Measurements from ENCODE around the gene KIF5B. TPM values are rescaled to one million over a fixed set of nuclear protein-coding genes. Genes with fewer than 3 reads are reported as not detected.
"Not testable (repeated sequence)": the region's sequence is repeated elsewhere in the genome, so short reads cannot be mapped to it uniquely, and the experiment has no call there.

Gene KIF5B
- total RNA-seq, 1 donor from 2014 or later, result 92.9 TPM

GRCh38 chr10:32048282-32048681 is 7.9 kb downstream of the KIF5B start:
- ATAC-seq (no peak), DNase-seq (no peak)
- Histone ChIP-seq H3K4me3 (no peak overlapping the region), H3K9me3 (no peaks in the 10 kb centered on the region), H3K4me1 (peaks cover 84% of the 10 kb centered on the region), H3K27me3 (ENCODE audit: low read depth) (no peaks in the 10 kb centered on the region), H3K36me3 (peaks cover 49% of the 10 kb centered on the region), H3K27ac (no peak overlapping the region)
- TF ChIP-seq CTCF (IDR thresholded peaks at IDR 0.05), result no peak
- intact Hi-C loops (cut with DNase I), result no loop called here

- peaks cover 49% of the 10 kb centered on the region for H3K36me3 ChIP-seq
- intact Hi-C loops (cut with DNase I), result no loop called here
These were observed 8.3 kb downstream of the KIF5B start for GRCh38 chr10:32047881-32048280.

GRCh38 chr10:32046151-32046550 is 10.1 kb downstream of the KIF5B start:
- no peak for TF ChIP-seq CTCF (IDR thresholded peaks at IDR 0.05)
- H3K4me1 ChIP-seq, result peaks cover 80% of the 10 kb centered on the region
- H3K36me3 ChIP-seq, result peaks cover 49% of the 10 kb centered on the region
- no peak overlapping the region for H3K27ac ChIP-seq
- DNase-seq, result no peak
- no peaks in the 10 kb centered on the region for H3K9me3 ChIP-seq
- no peak for ATAC-seq
- no peak overlapping the region for H3K4me3 ChIP-seq
- intact Hi-C loops (cut with DNase I), result no loop called here
- H3K27me3 ChIP-seq (ENCODE audit: low read depth), result no peaks in the 10 kb centered on the region

More at GRCh38 chr10:32047881-32048280, 8.3 kb downstream of the KIF5B start:
- no peak for TF ChIP-seq CTCF (IDR thresholded peaks at IDR 0.05)
- Histone ChIP-seq H3K4me1 (peaks cover 84% of the 10 kb centered on the region), H3K4me3 (no peak overlapping the region), H3K27me3 (ENCODE audit: low read depth) (no peaks in the 10 kb centered on the region), H3K9me3 (no peaks in the 10 kb centered on the region), H3K27ac (no peak overlapping the region)
- DNase-seq, result no peak
- ATAC-seq, result no peak

- H3K4me3 ChIP-seq; H3K27ac ChIP-seq; ATAC-seq; H3K9me3 ChIP-seq; DNase-seq; intact Hi-C loops (cut with DNase I); H3K27me3 ChIP-seq (ENCODE audit: low read depth): not testable (repeated sequence)
- Histone ChIP-seq H3K4me1 (peaks cover 60% of the 10 kb centered on the region), H3K36me3 (peaks cover 64% of the 10 kb centered on the region)
These were observed 13.5 kb downstream of the KIF5B start for GRCh38 chr10:32042730-32043129.

GRCh38 chr10:32041290-32042028 is 14.8 kb downstream of the KIF5B start:
- peak; percentile 39 to 52 for ATAC-seq
- intact Hi-C loops (cut with DNase I), result no loop called here
- Histone ChIP-seq H3K36me3 (peaks cover 64% of the 10 kb centered on the region), H3K9me3 (no peaks in the 10 kb centered on the region), H3K4me3 (no peak overlapping the region), H3K27ac (no peak overlapping the region), H3K4me1 (peaks cover 55% of the 10 kb centered on the region), H3K27me3 (ENCODE audit: low read depth) (no peaks in the 10 kb centered on the region)
- TF ChIP-seq CTCF (IDR thresholded peaks at IDR 0.05), result no peak
- no peak for DNase-seq

GRCh38 chr10:32039734-32040133 is 16.5 kb downstream of the KIF5B start:
- ATAC-seq, result no peak
- intact Hi-C loops (cut with DNase I), result no loop called here
- H3K36me3 ChIP-seq, result peaks cover 66% of the 10 kb centered on the region
- no peak for DNase-seq
- H3K4me1 ChIP-seq, result peaks cover 43% of the 10 kb centered on the region
- no peak overlapping the region for H3K27ac ChIP-seq
- no peak for TF ChIP-seq CTCF (IDR thresholded peaks at IDR 0.05)
- H3K9me3 ChIP-seq, result no peaks in the 10 kb centered on the region
- H3K27me3 ChIP-seq (ENCODE audit: low read depth), result no peaks in the 10 kb centered on the region
- no peak overlapping the region for H3K4me3 ChIP-seq

Data from lower lobe of right lung (tissue), 2 donors.